SHP77 treated with DMSO at 0.1 percent for 48 hours (cell line): ENCODE measurements around the gene ATP4A.

ENCODE experiments used
- DNase-seq: peaks from one replicate; lab custom pipeline; 2025; lab: John Stamatoyannopoulos, UW

The ATP4A gene

GRCh38 chr19:35549174-35549788 lies 14.2 kb downstream of the ATP4A start:
- peak; percentile 39 for DNase-seq

GRCh38 chr19:35546532-35546931 lies 16.9 kb downstream of the ATP4A start:
- no peak for DNase-seq

GRCh38 chr19:35545855-35546381 lies 17.5 kb downstream of the ATP4A start:
- no peak for DNase-seq

- peak; percentile 67 for DNase-seq
Observed at GRCh38 chr19:35545001-35545854, 18.2 kb downstream of the ATP4A start, which contains the start of gene TMEM147. Gene TMEM147, plus strand, starts transcription at chr19:35545626. Its CDS starts 114 bp downstream, at chr19:35545740.

GRCh38 chr19:35544110-35544802 lies 19.2 kb downstream of the ATP4A start:
- DNase-seq, result no peak

GRCh38 chr19:35543280-35544109 lies 20.0 kb downstream of the ATP4A start:
- DNase-seq, result no peak

- DNase-seq, result no peak
Observed at GRCh38 chr19:35542209-35542608, 21.2 kb downstream of the ATP4A start.

- no peak for DNase-seq
Observed at GRCh38 chr19:35540356-35540927, 23.0 kb downstream of the ATP4A start.

- no peak for DNase-seq
Observed at GRCh38 chr19:35539850-35540249, 23.6 kb downstream of the ATP4A start.

- no peak for DNase-seq
Observed at GRCh38 chr19:35539314-35539713, 24.1 kb downstream of the ATP4A start.

GRCh38 chr19:35534803-35535480 lies 28.5 kb downstream of the ATP4A start:
- DNase-seq, result no peak

- DNase-seq, result no peak
Observed at GRCh38 chr19:35533822-35534392, 29.6 kb downstream of the ATP4A start.

GRCh38 chr19:35533201-35533821 lies 30.1 kb downstream of the ATP4A start, which contains the start of gene GAPDHS:
Gene GAPDHS, plus strand, starts transcription at chr19:35533456. Its CDS starts 72 bp downstream, at chr19:35533528.
- DNase-seq, result no peak

- no peak for DNase-seq
Observed at GRCh38 chr19:35531291-35531690, 32.2 kb downstream of the ATP4A start.

- DNase-seq, result no peak
Observed at GRCh38 chr19:35529241-35530218, 33.9 kb downstream of the ATP4A start.

GRCh38 chr19:35528218-35529038 lies 35.0 kb downstream of the ATP4A start, which contains the start of gene SBSN:
Gene SBSN, minus strand, starts transcription at chr19:35528311. Its CDS starts 30 bp downstream, at chr19:35528281.
- DNase-seq, result no peak

GRCh38 chr19:35525873-35526272 lies 37.6 kb downstream of the ATP4A start:
- no peak for DNase-seq
